ENCODE data around the gene YOD1. TPM values are rescaled to one million over a fixed set of nuclear protein-coding genes. Genes with fewer than 3 reads are reported as not detected.

YOD1 gene
- total and polyA plus RNA-seq, 10 of the 15 experiments (the other 5 are each of a cell fraction or from before 2014, with no cell fraction given), result 2.1 to 7.9 (median 5.0) TPM

DNA sequence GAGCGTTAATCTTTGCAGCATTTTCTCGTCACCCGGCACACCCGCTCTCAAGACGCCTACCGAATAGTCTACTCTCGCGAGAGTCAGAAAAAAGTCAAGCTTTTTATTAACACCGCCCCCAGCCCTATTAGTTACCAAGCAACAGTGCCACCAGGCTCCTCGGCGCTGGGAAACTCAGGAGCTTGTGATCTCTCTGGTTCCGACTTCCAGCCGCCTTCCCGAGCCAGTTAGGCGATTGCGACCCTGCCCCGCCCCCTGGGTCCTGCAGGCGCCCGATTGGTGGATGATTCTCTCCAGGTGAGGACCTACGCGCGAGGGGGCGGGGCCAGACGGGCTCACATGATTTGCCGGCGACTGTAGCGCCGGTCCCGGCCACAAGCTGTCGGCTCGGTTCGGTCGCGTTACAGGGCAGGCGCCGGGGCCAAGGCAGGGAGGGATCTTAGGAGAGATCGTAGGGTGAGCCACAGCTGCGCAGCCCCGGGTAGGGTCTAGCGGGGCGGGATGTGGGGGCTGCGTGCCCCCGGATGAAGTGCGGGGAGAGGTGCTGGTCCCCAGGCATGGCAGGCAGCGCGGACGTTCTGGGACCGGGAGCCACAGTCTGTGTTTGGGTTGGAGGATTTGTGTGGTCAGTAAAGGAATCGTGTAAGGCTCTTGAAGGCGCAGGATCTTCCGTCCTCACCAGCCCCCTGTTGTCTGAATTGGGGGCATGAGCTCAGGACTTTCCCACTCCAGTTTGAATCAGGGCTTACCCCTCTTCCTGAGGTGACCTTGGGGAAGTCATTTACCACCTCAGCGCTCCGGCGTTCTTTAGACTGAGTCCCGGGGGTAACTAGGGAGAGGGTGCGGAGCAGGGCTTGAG is 2.1 kb upstream of the YOD1 start, which contains the start of gene PFKFB2 (continued):
- no peak for TF ChIP-seq LARP7 (IDR thresholded peaks at IDR 0.05)
- TF ChIP-seq, protein P1, sequence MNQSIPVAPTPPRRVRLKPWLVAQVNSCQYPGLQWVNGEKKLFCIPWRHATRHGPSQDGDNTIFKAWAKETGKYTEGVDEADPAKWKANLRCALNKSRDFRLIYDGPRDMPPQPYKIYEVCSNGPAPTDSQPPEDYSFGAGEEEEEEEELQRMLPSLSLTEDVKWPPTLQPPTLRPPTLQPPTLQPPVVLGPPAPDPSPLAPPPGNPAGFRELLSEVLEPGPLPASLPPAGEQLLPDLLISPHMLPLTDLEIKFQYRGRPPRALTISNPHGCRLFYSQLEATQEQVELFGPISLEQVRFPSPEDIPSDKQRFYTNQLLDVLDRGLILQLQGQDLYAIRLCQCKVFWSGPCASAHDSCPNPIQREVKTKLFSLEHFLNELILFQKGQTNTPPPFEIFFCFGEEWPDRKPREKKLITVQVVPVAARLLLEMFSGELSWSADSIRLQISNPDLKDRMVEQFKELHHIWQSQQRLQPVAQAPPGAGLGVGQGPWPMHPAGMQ (IDR thresholded peaks at IDR 0.05; ENCODE audit: borderline replicate concordance), result peak; percentile 80
- TF ChIP-seq MTA3 (IDR thresholded peaks at IDR 0.05; ENCODE audit: borderline replicate concordance, low read length), result no peak
- TF ChIP-seq CUX1 (IDR thresholded peaks at IDR 0.05; ENCODE audit: insufficient replicate concordance, low read depth, low read length), result no peak
- TF ChIP-seq MTA2 (IDR thresholded peaks at IDR 0.05; ENCODE audit: low read depth), result no peak
- TF ChIP-seq NFIC (IDR thresholded peaks at IDR 0.05; ENCODE audit: low read depth, low read length), result no peak
- TF ChIP-seq SMC3 (IDR thresholded peaks at IDR 0.05; ENCODE audit: borderline replicate concordance, low read length), result no peak
- TF ChIP-seq ESRRA (IDR thresholded peaks at IDR 0.05; ENCODE audit: low read length), result no peak
- peak; percentile 29 for TF ChIP-seq KLF5 (IDR thresholded peaks at IDR 0.05; ENCODE audit: partially characterized antibody)
- peak; percentile 60; the same call in 1 of the 2 replicates for TF ChIP-seq HDGF (IDR thresholded peaks at IDR 0.05)
- no peak for TF ChIP-seq PAX8 (IDR thresholded peaks at IDR 0.05)
- no peak for TF ChIP-seq E2F8 (IDR thresholded peaks at IDR 0.05; ENCODE audit: low read depth, partially characterized antibody)
- no peak for TF ChIP-seq EZH2 (IDR thresholded peaks at IDR 0.05; ENCODE audit: borderline replicate concordance, control insufficient read depth, low read depth, low read length)
- TF ChIP-seq, protein P2, sequence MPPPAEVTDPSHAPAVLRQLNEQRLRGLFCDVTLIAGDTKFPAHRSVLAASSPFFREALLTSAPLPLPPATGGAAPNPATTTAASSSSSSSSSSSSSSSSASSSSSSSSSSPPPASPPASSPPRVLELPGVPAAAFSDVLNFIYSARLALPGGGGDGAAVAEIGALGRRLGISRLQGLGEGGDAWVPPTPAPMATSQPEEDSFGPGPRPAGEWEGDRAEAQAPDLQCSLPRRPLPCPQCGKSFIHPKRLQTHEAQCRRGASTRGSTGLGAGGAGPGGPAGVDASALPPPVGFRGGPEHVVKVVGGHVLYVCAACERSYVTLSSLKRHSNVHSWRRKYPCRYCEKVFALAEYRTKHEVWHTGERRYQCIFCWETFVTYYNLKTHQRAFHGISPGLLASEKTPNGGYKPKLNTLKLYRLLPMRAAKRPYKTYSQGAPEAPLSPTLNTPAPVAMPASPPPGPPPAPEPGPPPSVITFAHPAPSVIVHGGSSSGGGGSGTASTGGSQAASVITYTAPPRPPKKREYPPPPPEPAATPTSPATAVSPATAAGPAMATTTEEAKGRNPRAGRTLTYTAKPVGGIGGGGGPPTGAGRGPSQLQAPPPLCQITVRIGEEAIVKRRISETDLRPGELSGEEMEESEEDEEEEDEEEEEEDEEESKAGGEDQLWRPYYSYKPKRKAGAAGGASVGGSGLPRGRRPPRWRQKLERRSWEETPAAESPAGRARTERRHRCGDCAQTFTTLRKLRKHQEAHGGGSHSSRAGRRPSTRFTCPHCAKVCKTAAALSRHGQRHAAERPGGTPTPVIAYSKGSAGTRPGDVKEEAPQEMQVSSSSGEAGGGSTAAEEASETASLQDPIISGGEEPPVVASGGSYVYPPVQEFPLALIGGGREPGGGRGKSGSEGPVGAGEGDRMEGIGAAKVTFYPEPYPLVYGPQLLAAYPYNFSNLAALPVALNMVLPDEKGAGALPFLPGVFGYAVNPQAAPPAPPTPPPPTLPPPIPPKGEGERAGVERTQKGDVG (CRISPR knock-in tag; IDR thresholded peaks at IDR 0.05), result no peak
